Amniotic stem cell (primary cell): ENCODE measurements around the gene RUNX2.
A peak's percentile ranks its signal among the peaks of the same experiment; 100 is the strongest.

Source experiments
- DNase-seq: peaks from one replicate; lab custom pipeline; 2025; lab: John Stamatoyannopoulos, UW

RUNX2 gene

GRCh38 chr6:45619211-45619760 is 291.2 kb downstream of the RUNX2 start:
- no peak for DNase-seq

GRCh38 chr6:45619994-45620471 is 291.9 kb downstream of the RUNX2 start:
- DNase-seq: no peak

DNA sequence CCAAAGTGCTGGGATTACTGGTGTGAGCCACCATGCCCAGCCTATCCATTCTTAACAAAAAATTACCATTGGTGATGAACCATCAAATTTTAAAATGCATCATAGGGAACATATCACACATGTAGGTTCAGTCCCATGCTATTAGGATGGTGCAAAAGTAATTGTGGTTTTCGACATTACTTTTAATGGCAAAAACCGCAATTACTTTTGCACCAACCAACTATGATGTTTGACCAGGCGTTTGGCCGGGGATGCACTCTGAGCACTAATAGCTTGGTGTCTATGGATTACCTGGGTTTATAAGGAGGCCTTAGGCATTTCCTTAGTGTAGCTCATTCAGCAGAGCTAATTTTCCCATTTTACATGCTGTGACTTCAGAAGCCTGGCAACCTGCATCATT is 296.1 kb downstream of the RUNX2 start:
- no peak for DNase-seq

DNA sequence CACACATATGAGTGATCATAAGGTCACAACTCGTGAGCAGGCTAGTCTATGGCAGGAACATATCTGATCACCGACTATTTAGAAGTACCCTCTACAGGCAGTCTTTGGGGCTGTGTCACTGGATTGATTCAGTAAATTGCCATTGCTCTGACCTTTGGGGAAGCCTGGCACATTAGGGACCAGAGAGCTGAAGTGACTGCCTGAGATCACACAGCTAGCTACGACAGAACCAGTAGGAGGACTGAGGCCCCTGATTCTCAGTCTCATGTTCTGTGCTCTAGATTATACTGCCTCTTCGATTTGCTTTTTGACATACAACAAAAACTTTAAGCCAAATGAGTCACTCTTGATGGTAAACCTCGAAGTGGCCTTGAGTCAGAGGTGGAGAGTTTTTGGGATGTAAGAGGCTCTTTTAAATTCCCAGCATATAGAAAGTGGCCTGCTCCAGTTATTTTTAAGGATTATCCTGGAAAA is 297.1 kb downstream of the RUNX2 start:
- peak; percentile 15 for DNase-seq

GRCh38 chr6:45626087-45626891 is 298.2 kb downstream of the RUNX2 start:
- DNase-seq: peak; percentile 51

DNA sequence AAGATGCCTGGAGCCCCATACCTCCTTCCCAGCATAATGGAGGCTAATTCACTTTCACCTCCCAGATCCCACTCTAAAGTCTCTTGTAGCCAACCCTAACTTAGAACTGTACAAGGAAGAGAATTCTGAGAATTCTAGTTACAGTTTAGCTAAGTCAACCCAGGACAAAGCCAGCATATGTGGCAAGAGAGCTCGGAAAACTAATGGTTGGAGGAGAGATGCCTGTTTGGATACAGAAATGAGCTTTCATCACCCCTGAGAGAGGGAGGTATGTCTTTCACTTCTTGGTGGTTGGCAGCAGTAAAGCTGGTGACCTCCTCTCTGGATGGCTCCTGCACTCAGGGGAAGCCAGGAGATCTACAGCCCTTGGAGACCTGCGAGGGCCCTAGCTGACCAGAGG is 302.2 kb downstream of the RUNX2 start:
- no peak for DNase-seq

DNA sequence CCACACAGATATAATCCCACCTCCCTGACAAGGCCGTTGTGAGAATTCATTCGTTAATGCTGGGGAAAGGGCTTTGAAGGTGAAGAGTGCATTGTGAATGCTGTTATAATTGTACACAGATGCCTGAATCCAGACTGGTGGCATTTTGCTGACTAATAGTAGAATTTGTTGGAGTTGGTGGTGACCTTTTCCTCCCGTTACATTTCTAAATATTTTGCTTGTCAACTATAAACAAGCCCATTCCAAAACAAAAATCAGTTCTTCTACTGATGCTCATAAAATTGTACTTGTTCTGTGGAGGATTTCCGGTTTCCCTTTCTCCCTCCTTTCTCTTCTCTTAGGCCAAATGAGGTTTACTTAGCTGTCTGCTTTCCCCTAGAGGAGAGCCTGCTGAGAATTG is 302.7 kb downstream of the RUNX2 start:
- no peak for DNase-seq

DNA sequence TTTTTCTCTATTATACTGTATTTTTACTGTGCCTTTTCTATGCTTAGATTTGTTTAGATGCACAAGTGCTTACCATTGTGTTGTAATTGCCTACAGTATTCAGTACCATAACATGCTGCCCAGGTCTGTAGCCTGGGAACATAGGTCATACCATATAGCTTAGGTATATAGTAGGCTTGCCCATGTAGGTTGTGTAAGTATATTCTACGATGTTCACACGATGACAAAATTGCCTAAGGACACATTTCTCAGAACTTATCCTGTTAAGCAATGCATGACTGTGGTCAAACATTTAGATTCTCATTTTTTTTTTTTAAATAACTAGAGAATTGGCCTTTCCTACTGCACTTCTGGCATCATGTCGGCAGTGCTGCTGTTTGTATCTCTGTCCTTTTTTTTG is 303.3 kb downstream of the RUNX2 start:
- no peak for DNase-seq

DNA sequence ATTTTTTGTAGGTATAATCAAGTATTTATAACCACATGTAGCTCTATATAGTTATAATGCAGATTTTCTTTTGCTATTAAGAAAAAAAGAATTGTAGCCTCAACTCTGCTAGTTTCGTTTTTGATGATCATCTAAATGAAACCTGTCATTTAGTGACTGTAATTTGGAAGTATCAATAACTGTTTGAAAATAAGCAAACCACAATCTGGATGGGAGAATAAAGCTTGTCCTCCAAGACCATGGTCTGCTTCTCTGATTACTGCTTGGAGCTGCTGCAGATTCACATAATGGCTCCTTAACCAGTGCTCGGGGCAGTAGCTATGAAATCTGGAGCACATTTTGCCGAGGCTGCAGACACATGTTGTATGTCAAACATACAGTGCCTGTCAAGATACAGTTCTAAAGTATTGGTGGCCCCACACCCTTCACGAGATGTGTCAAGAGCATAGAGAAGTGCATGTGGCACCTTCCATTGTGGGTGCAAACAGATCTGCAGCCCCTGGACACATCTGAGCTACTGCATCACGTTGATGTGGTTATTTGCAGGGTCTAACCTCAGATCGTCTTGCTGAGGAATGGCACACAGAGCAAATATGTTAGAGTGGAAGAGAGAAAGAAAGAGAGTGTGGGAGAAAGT is 305.3 kb downstream of the RUNX2 start:
- no peak for DNase-seq

GRCh38 chr6:45634231-45634630 is 306.1 kb downstream of the RUNX2 start:
- no peak for DNase-seq

DNA sequence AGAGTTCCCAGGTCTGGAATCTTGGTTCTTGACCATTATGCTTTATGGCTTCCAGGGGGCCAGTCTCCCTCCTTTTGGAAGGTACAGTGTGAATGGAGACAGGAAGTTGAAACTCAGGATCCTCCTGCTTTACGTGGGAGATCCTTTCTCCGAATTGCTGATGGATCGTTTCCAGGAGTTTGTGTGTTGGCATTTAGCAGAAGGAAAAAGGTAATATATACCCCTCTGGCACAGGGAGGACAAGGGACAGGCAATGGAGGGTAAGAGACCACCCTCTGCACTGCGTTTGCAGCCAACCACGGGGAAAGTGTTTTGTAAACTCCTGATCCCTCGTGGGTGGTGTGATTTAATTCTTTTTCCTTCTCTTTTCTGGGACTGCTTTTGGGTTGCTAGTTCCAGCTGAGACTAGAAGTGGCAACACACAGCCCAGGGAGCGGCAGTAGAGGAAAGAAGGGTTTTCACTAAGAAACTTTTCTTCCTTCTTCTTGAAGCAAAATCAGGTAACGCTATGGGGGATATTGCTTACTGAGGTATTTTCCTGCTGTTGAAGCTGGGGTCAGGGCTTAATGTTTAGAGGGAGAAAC is 307.2 kb downstream of the RUNX2 start:
- no peak for DNase-seq

DNA sequence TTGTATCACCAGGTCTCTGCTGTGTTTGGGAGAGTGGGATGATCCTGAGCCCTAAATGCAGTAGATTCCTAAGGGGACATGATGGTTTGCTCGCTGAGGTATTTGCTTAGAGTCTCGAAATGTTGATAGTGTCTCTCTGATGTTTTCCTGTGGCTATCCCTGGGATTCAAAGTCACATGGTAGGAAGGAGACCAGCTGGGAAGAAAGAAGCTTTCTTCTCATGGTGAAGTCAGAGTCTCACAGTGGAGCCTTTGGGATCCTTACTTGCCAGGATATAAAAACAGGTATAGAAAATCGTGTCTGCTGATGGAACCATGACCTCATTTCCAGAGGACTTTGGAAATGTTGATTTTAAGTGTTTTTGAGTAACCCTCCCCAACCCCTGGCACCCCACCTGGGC is 308.9 kb downstream of the RUNX2 start:
- DNase-seq: no peak

GRCh38 chr6:45637611-45638257 is 309.6 kb downstream of the RUNX2 start:
- no peak for DNase-seq

GRCh38 chr6:45640081-45640491 is 312.0 kb downstream of the RUNX2 start:
- DNase-seq: no peak

GRCh38 chr6:45640811-45641210 is 312.7 kb downstream of the RUNX2 start:
- DNase-seq: no peak

DNA sequence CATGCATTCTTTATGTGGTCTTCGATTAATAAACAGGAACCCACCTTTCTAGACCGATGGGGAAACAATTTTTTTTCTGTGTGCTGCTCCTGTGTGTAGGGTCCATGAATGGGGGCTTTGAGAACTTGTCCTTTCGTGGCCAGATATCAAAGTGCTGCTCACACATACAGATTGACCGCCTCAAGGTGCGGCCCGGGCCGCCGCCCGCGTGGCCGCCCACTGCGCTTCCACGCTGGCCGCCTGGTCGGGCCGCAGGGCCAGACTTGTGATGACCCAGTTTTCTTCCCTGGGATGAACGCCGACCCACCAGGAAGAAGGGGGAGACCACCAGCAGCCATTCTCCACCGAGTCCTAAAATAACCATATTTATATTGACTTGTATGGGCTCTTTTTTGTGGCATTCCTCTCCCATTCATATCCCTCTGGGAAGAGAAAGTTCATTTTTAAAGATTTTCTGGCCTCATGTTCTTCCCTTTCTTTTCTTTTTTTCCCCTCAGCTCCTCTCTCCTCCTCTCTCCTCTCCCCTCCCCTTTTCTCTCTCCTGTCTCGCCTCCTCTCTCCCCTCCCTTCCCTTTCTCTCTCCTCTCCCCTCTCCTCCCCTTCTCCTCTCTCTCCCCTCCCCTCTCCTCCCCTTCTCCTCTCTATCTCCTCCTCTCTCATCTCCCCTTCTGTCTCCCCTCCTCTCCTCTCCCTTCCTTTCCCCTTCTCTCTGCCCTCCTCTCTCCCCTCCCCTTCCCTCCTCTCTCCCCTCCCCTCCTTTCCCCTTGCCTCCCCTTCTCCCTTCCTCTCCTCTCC is 314.4 kb downstream of the RUNX2 start:
- no peak for DNase-seq

- no peak for DNase-seq
Measured at GRCh38 chr6:45643126-45643525, 315.0 kb downstream of the RUNX2 start.

DNA sequence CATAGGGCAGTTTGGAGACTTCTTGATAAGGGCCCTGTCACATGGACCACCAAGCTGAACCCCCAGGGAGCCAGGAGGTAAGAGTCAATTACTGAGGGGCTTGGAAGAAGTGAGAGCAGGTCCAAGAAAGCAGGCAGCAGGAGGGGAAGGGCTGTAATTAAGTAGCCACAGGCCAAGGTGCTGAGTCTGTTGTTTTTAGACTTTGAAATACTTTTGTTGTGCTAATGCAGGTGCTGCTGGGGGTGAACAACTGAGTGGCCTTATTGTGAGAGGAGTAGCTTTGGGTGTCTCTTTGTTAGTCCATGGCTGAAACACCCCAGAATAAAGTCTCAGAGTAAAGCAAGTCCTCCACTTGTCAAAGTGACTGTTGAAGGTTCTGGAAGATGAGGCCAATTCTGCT is 316.6 kb downstream of the RUNX2 start:
- no peak for DNase-seq

GRCh38 chr6:45645302-45645701 is 317.2 kb downstream of the RUNX2 start:
- DNase-seq: no peak

DNA sequence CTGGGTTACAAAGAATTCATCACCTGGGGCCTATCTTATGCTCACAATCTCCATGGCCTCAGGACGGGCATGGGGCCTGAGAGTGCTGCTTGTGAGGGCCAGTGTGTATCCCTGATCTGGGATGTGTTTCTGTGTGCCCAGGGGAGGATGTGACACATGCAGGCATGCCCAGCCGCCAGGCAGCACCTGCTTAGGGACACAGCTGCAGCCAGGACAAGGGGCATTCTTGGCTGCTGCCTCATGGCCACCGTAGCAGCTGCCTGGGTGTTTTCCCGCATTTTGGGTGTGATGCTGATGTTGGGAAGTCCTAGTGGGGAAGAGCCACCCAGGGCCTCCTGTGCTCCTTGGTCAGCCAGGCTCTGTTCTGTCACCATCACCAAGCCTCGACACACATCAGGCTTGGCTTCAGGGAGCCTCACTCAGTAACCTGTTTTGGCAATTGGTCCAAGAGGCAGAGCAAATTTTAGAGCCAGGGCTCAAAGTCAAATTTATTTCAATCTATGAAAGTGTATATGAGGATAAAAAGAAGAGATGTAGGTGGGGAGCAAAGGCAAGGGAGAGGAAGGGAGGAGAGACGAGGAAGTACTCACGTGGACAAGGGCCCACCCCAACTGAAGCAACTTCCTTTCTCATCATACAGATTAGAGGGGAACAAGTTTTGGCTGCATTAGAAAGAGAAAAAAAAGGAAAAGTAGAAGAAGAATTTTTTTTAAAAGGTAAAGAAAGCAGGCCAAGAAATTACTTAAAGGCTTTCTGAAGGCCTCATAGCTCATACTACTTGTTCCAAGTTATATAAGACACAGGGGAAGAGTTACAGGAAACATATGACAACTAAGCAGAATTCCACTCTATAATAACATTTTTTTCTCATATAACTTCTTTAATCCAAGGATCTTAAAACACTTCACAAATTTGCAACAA is 319.5 kb downstream of the RUNX2 start:
- no peak for DNase-seq
